GM20000 (cell line): Measurements from ENCODE around the gene CCNE1.
A peak's percentile ranks its signal among the peaks of the same experiment; 100 is the strongest.

ENCODE experiments used
- DNase-seq: peaks from one replicate; pipeline ENCODE4 v3.0.0; 2012; ENCODE audit warnings: low spot score
- CTCF ChIP-seq: IDR thresholded peaks from 2 replicates; pipeline ENCODE4 v1.5.1; 2012; ENCODE audit warnings: mild to moderate bottlenecking, control low read depth; ENCODE audit errors: extremely low read depth, missing control alignments

CCNE1 gene

GRCh38 chr19:29834991-29835846 is 23.4 kb downstream of the CCNE1 start:
- DNase-seq = no peak
- no peak for TF ChIP-seq CTCF

GRCh38 chr19:29836409-29836825 is 24.6 kb downstream of the CCNE1 start:
- peak; percentile 68 for DNase-seq
- no peak for TF ChIP-seq CTCF

GRCh38 chr19:29837448-29837981 is 25.7 kb downstream of the CCNE1 start:
- peak; percentile 82 for DNase-seq

GRCh38 chr19:29837996-29838395 is 26.2 kb downstream of the CCNE1 start:
- no peak for DNase-seq
- no peak for TF ChIP-seq CTCF

More at GRCh38 chr19:29837448-29837981, 25.7 kb downstream of the CCNE1 start:
- no peak for TF ChIP-seq CTCF

GRCh38 chr19:29840066-29840950 is 28.5 kb downstream of the CCNE1 start:
- no peak for DNase-seq
- TF ChIP-seq CTCF = no peak

GRCh38 chr19:29841209-29841558 is 29.4 kb downstream of the CCNE1 start:
- no peak for DNase-seq
- TF ChIP-seq CTCF = no peak
